ENCODE data around the gene HS3ST4.
"Not testable (repeated sequence)": the region's sequence is repeated elsewhere in the genome, so short reads cannot be mapped to it uniquely, and the experiment has no call there.

The HS3ST4 gene

DNA sequence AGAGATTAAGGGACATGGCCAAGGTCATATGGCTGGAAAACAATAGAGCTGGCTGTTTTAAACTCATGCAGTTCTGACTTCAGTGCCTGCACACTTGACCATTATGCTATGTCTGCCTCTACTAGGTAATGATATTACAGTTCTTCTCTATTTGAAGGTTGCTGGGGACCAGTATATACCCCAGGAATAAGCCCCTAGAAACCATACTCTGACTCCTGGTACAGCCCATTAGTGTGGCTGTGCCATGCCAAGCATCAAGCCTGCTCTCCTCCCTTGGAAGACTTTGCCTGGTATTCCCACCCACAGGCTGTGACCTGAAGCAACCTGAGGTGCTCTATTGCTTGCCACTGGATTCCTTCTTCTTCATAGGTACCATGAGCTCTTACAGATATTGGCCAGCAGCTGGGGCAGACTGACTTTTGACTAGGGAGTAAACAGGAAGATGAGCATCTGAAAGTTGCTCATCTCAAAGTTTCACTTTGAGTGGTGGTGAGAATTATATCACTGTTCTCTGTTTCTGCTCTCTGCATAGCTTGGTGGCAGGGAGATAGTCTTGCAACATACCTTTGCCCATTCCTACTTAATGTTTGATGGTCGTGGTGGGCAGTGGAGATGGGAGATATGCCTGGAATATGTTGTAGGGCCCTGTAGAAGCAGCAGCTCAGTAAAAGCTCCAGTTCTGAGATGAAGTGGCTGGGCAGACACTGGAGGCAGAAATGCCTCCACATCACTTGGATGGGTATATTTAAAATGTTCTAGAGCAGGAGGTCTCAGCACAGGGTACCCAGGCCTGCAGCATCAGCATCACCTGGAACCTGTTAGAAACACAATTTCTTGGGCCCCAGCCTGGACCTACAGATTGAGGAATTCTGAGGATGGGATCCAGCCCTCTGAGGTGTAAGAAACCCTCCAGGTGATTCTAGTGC is 274.7 kb downstream of the HS3ST4 start:
- in situ Hi-C loops (cut with MboI; ENCODE audit: low sequenced_read_pairs) = no loop called here

- in situ Hi-C loops (cut with MboI; ENCODE audit: low sequenced_read_pairs) = no loop called here
Observed at GRCh38 chr16:25977121-25977520, 285.4 kb downstream of the HS3ST4 start.

- in situ Hi-C loops (cut with MboI; ENCODE audit: low sequenced_read_pairs) = no loop called here
Observed at GRCh38 chr16:25978218-25978617, 286.5 kb downstream of the HS3ST4 start.

DNA sequence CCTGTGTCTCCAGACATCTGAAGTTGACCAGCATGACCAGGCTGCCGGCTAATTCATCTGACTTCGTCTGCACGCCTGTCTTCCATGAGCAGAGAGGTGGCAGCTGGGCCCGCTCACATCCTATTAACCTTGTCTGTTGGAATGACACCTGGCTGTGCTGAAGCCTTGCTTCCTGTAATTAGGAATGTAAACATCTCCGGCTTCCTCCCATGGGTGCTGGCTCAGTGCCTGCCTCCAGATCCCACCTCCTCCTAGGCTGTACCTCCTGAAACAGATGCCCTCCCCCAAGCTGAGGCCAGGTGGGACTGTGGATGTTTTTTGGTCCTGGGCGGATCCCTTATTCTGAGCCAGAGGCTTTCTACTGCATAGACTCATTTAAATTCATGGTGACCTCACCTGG is 296.3 kb downstream of the HS3ST4 start:
- in situ Hi-C loops (cut with MboI; ENCODE audit: low sequenced_read_pairs) = no loop called here

DNA sequence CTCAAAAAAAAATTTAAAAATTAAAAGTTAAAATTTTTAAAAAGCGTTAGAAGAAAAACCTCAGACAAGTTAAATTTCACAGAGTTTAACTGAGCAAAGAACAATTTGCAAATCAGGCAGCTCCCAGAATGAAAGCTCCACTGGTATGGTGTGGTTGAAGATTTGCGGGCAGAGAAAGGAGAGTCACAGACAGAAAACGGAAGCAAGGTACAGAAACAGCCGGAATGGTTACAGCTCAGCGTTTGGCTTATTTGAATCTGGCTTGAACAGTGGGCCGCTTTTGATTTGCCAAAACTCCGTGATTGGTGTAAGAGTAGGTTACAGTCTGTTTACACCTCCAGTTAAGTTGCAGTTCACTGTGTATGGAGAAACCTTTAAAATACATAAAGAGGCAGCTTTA is 297.1 kb downstream of the HS3ST4 start:
- in situ Hi-C loops (cut with MboI; ENCODE audit: low sequenced_read_pairs) = no loop called here

DNA sequence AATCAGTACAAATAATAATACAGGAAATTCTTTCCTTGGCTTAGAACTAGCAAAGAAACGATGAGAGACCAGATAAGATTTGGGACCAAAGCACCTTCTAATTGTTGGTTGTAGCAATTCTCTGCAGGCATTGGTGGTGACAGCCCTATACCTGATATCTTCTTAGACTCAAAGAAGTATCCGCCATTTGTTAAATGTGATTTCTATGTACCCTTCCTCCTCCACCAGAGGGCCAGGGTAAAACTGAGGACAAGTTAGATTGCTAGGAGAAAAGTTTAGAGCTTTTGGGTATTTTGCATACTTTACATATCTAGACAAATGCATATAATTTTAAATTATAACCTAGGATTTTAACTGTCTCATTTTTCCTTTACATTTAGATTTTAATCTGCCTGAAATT is 304.3 kb downstream of the HS3ST4 start:
- in situ Hi-C loops (cut with MboI; ENCODE audit: low sequenced_read_pairs) = no loop called here

DNA sequence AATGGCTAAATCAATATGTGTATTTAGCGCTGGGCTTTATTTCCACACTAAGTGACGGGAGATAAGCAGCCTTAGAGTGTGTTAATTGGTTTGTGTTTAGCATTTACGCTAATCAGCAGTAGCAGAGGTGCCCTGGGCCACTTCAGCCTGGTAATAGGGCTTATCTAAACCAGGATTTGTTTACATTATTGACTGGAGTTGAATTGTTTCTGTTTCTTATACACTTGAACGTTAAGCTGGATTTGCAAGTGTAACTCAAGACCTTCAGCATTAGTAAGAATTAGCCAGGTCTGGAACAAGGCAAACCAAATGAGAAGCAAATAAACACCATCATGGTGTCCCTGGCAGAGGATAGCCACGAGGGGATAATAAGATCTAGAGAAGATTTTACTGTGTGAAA is 313.6 kb downstream of the HS3ST4 start:
- in situ Hi-C loops (cut with MboI; ENCODE audit: low sequenced_read_pairs) = no loop called here

- in situ Hi-C loops (cut with MboI; ENCODE audit: low sequenced_read_pairs) = no loop called here
Observed at GRCh38 chr16:26012376-26012775, 320.6 kb downstream of the HS3ST4 start.

DNA sequence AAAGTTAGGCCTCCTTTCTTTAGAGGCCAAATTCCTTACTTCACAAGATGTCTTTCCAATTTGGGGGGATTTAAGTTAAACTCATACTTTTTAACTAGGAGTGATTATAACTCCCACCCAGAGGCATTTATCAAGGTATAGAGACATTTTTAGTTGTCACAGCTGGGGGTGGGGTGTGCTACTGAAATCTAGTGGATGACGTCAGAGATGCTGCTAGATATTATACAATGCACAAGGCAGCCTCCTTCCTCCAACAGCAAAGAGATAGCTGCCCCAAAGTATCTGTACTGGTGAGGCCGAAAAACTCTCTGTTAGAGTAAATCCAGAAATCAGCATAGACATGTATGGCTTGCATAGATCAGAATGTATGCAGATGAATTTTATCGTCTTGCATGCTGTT is 324.0 kb downstream of the HS3ST4 start:
- in situ Hi-C loops (cut with MboI; ENCODE audit: low sequenced_read_pairs) = no loop called here

GRCh38 chr16:26016989-26017388 is 325.2 kb downstream of the HS3ST4 start:
- in situ Hi-C loops (cut with MboI; ENCODE audit: low sequenced_read_pairs) = no loop called here

GRCh38 chr16:26019381-26020242 is 327.9 kb downstream of the HS3ST4 start:
- in situ Hi-C loops (cut with MboI; ENCODE audit: low sequenced_read_pairs) = no loop called here

- in situ Hi-C loops (cut with MboI; ENCODE audit: low sequenced_read_pairs) = no loop called here
Observed at GRCh38 chr16:26026709-26027450, 335.1 kb downstream of the HS3ST4 start.

GRCh38 chr16:26031286-26031685 is 339.5 kb downstream of the HS3ST4 start:
- in situ Hi-C loops (cut with MboI; ENCODE audit: low sequenced_read_pairs) = no loop called here

- in situ Hi-C loops (cut with MboI; ENCODE audit: low sequenced_read_pairs) = not testable (repeated sequence)
Observed at GRCh38 chr16:26032661-26033060, 340.9 kb downstream of the HS3ST4 start.

DNA sequence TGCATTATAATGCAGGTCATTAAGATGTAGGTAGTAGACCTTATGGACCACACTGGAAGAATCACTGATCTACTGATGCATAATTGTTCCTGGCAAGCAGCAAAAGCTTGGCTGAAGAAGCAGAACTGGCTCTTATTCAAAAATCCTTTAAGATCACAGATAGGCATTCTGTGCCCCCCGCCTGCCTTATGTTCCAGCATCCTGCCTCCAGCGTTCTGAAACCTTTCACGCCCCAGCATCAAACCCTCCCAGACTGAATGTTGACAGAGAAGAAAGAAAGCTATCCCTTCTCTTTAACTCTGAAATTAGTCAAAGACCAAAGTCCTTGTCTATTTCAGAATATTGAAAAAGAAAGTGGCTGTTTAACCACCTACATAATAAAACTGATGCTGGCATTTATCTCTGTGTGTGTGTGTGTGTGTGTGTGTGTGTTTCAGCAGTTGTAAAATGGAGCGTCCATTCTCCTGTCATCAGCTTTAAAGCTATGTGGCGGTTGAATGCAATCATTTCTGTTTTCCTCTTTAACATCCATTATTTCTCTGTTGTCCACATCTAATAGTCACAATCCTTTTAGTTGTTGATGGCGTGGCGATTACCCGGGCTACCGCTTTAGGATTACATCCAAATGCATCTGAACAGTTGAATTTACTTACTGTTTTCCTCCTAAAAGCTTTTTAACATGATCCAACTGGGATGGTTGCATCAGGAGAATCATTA is 350.4 kb downstream of the HS3ST4 start:
- in situ Hi-C loops (cut with MboI; ENCODE audit: low sequenced_read_pairs) = no loop called here

- in situ Hi-C loops (cut with MboI; ENCODE audit: low sequenced_read_pairs) = no loop called here
Observed at GRCh38 chr16:26050472-26050871, 358.7 kb downstream of the HS3ST4 start.

GRCh38 chr16:26051063-26051462 is 359.3 kb downstream of the HS3ST4 start:
- in situ Hi-C loops (cut with MboI; ENCODE audit: low sequenced_read_pairs) = no loop called here

DNA sequence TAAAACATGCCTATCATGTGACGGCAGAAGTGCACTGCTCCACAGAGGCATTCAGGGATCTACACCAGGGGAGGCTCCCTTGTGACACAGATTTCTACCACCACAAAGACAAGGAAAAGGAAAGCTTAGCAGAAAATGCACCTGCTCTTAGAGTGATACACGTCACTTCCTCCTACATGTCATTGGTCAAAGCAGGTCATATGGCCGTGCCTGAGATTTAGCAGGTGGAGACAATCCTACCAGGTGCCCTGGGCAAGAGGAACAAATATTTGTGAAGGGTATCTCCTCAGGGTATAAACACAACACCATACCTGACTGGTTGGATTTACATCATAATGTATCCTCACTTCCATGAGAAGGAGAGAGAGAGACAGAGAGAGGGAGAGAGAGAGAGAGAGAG is 362.1 kb downstream of the HS3ST4 start:
- in situ Hi-C loops (cut with MboI; ENCODE audit: low sequenced_read_pairs) = no loop called here

DNA sequence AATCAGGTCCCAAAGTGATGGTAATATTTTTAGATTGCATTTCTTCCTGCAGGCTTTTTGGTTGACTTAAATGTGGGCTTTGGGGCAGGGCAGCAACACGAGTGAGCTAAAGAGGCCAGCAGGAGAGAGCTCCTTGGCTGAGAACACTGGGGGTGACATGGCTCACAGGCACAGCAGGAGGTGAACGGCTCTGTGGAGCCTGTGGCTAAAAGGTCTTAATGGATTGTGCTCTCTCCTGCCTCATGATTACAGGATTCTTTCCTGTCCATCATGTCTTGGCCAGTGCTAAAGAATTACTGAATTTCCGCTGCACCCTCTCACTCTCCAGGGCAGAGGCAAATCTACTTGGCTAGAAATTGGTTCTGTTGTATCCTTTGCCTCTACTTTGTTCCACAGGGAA is 366.6 kb downstream of the HS3ST4 start:
- in situ Hi-C loops (cut with MboI; ENCODE audit: low sequenced_read_pairs) = no loop called here

GRCh38 chr16:26070302-26071100 is 378.7 kb downstream of the HS3ST4 start:
- in situ Hi-C loops (cut with MboI; ENCODE audit: low sequenced_read_pairs) = no loop called here
